ENCODE data around the gene COMMD6. TPM values are rescaled to one million over a fixed set of nuclear protein-coding genes. Genes with fewer than 3 reads are reported as not detected.

COMMD6 gene
- total RNA-seq, 2 experiments from 2014 or later: 81.3 to 87.6 TPM

- no peak overlapping the region for H2AFZ ChIP-seq (ENCODE audit: low read length)
- H4K20me1 ChIP-seq (ENCODE audit: insufficient read depth, low read length): no peaks in the 10 kb centered on the region
- peaks cover 5% of the 10 kb centered on the region for H3K4me1 ChIP-seq (ENCODE audit: insufficient read depth, low read length, poor library complexity, severe bottlenecking)
- no peak overlapping the region for H3K4me2 ChIP-seq (ENCODE audit: low read length)
- no peak overlapping the region for H3K27ac ChIP-seq (ENCODE audit: low read depth, low read length, poor library complexity, severe bottlenecking)
- no peaks in the 10 kb centered on the region for H3K9me3 ChIP-seq (ENCODE audit: low read length)
- CTCF ChIA-PET (ENCODE audit: unreplicated experiment): interaction anchor here (0.6 kb wide), 1 partner anchor 28 kb away, joined by 3 read pairs; no protein-coding TSS in a partner anchor
- H3K4me3 ChIP-seq (ENCODE audit: low read depth, low read length, poor library complexity, severe bottlenecking): no peak overlapping the region
- no peaks in the 10 kb centered on the region for H3K9me2 ChIP-seq (ENCODE audit: insufficient read depth, low read length)
- BruUV-seq (replicated peaks): no TSS peak
- no peaks in the 10 kb centered on the region for H3K36me3 ChIP-seq (ENCODE audit: insufficient read depth, low read length)
- intact Hi-C loops (cut with micrococcal nuclease; ENCODE audit: unreplicated experiment): no loop called here
- TF ChIP-seq CTCF (conservative IDR thresholded peaks at IDR 0.05; ENCODE audit: low read length) (no peak), EZH2phosphoT487 (IDR thresholded peaks at IDR 0.05; ENCODE audit: borderline replicate concordance, low read depth, low read length) (no peak)
- no peak for DNase-seq (ENCODE audit: low spot score)
- POLR2A ChIA-PET: no interaction called here
- no peaks in the 10 kb centered on the region for H3K79me2 ChIP-seq (ENCODE audit: insufficient read depth, low read depth, low read length)
These were observed 29.6 kb downstream of the COMMD6 start for GRCh38 chr13:75508002-75508548.

- H3K4me1 ChIP-seq (ENCODE audit: insufficient read depth, low read length, poor library complexity, severe bottlenecking): peaks cover 4% of the 10 kb centered on the region
- ChIA-PET CTCF (ENCODE audit: unreplicated experiment) (no interaction called here), POLR2A (no interaction called here)
- no peak overlapping the region for H2AFZ ChIP-seq (ENCODE audit: low read length)
- H4K20me1 ChIP-seq (ENCODE audit: insufficient read depth, low read length): no peaks in the 10 kb centered on the region
- H3K4me2 ChIP-seq (ENCODE audit: low read length): no peak overlapping the region
- H3K79me2 ChIP-seq (ENCODE audit: insufficient read depth, low read depth, low read length): no peaks in the 10 kb centered on the region
- no peak overlapping the region for H3K4me3 ChIP-seq (ENCODE audit: low read depth, low read length, poor library complexity, severe bottlenecking)
- H3K9me2 ChIP-seq (ENCODE audit: insufficient read depth, low read length): no peaks in the 10 kb centered on the region
- no TSS peak for BruUV-seq (replicated peaks)
- H3K27ac ChIP-seq (ENCODE audit: low read depth, low read length, poor library complexity, severe bottlenecking): no peak overlapping the region
- no peak for TF ChIP-seq EZH2phosphoT487 (IDR thresholded peaks at IDR 0.05; ENCODE audit: borderline replicate concordance, low read depth, low read length)
- no peak for TF ChIP-seq CTCF (conservative IDR thresholded peaks at IDR 0.05; ENCODE audit: low read length)
- no peaks in the 10 kb centered on the region for H3K36me3 ChIP-seq (ENCODE audit: insufficient read depth, low read length)
- intact Hi-C loops (cut with micrococcal nuclease; ENCODE audit: unreplicated experiment): no loop called here
- no peaks in the 10 kb centered on the region for H3K9me3 ChIP-seq (ENCODE audit: low read length)
- no peak for DNase-seq (ENCODE audit: low spot score)
These were observed 30.3 kb downstream of the COMMD6 start for GRCh38 chr13:75507027-75508001.

GRCh38 chr13:75506018-75506417, 31.6 kb downstream of the COMMD6 start:
- no peaks in the 10 kb centered on the region for H3K9me2 ChIP-seq (ENCODE audit: insufficient read depth, low read length)
- no peak overlapping the region for H3K4me3 ChIP-seq (ENCODE audit: low read depth, low read length, poor library complexity, severe bottlenecking)
- intact Hi-C loops (cut with micrococcal nuclease; ENCODE audit: unreplicated experiment): no loop called here
- no peaks in the 10 kb centered on the region for H3K79me2 ChIP-seq (ENCODE audit: insufficient read depth, low read depth, low read length)
- CTCF ChIA-PET (ENCODE audit: unreplicated experiment): no interaction called here
- H3K27ac ChIP-seq (ENCODE audit: low read depth, low read length, poor library complexity, severe bottlenecking): no peak overlapping the region
- no peak for TF ChIP-seq EZH2phosphoT487 (IDR thresholded peaks at IDR 0.05; ENCODE audit: borderline replicate concordance, low read depth, low read length)
- H4K20me1 ChIP-seq (ENCODE audit: insufficient read depth, low read length): no peaks in the 10 kb centered on the region
- no peak overlapping the region for H2AFZ ChIP-seq (ENCODE audit: low read length)
- H3K9me3 ChIP-seq (ENCODE audit: low read length): no peaks in the 10 kb centered on the region
- no peaks in the 10 kb centered on the region for H3K4me1 ChIP-seq (ENCODE audit: insufficient read depth, low read length, poor library complexity, severe bottlenecking)
- no peaks in the 10 kb centered on the region for H3K36me3 ChIP-seq (ENCODE audit: insufficient read depth, low read length)
- BruUV-seq (replicated peaks): no TSS peak
- POLR2A ChIA-PET: no interaction called here
- no peak overlapping the region for H3K4me2 ChIP-seq (ENCODE audit: low read length)
- DNase-seq (ENCODE audit: low spot score): no peak

Data from OCI-LY7 (cell line).